Lung (tissue), 16 donors: Measurements from ENCODE around the gene DENND5B. TPM values are rescaled to one million over a fixed set of nuclear protein-coding genes. Genes with fewer than 3 reads are reported as not detected.

ENCODE experiments used
- ATAC-seq: fragments of 200-7000 bp; cut with Tn5 transposase; one replicate; pipeline ENCODE4 v1.9.1; 2020; ENCODE audit warnings: moderate number of reproducible peaks; ENCODE audit not compliant: insufficient read depth, low FRiP score
- DNase-seq, 3 donors: peaks; one replicate each; pipeline ENCODE4 v3.0.0-alpha.2; 2013 to 2017
- H3K27ac ChIP-seq, 2 donors: one replicate each; pipeline ENCODE4 v1.5.1; 2013; ENCODE audit warnings: mild to moderate bottlenecking in 2 of 2, moderate library complexity in 2 of 2, control low read depth in 1 of 2, inconsistent platforms in 1 of 2, low read depth in 1 of 2, low read length in 1 of 2
- H3K27me3 ChIP-seq, 3 donors: one replicate each; pipeline ENCODE4 v1.5.1; 2013; ENCODE audit warnings: low read length in 2 of 3; ENCODE audit not compliant: control insufficient read depth in 3 of 3, insufficient read depth in 3 of 3
- H3K36me3 ChIP-seq, 4 donors: one replicate each; pipeline ENCODE4 v1.5.1; 2013; ENCODE audit warnings: low read length in 4 of 4, mild to moderate bottlenecking in 1 of 4, moderate library complexity in 1 of 4; ENCODE audit not compliant: control insufficient read depth in 4 of 4, insufficient read depth in 4 of 4
- H3K4me1 ChIP-seq, 5 donors: one replicate each; pipeline ENCODE4 v1.5.1; 2013; ENCODE audit warnings: low read length in 5 of 5, mild to moderate bottlenecking in 2 of 5, moderate library complexity in 1 of 5; ENCODE audit not compliant: control insufficient read depth in 5 of 5, insufficient read depth in 5 of 5
- H3K4me3 ChIP-seq: one replicate; pipeline ENCODE4 v1.5.1; 2013; ENCODE audit warnings: mild to moderate bottlenecking, control low read depth, moderate library complexity
- H3K9ac ChIP-seq, 2 donors: one replicate each; pipeline ENCODE4 v1.5.1; 2013; ENCODE audit warnings: low read length in 2 of 2, control low read depth in 1 of 2; ENCODE audit not compliant: insufficient read depth in 1 of 2
- H3K9me3 ChIP-seq, 4 donors: one replicate each; pipeline ENCODE4 v1.5.1; 2013; ENCODE audit warnings: low read length in 3 of 4, mild to moderate bottlenecking in 1 of 4, moderate library complexity in 1 of 4; ENCODE audit not compliant: control insufficient read depth in 4 of 4, insufficient read depth in 3 of 4
- WGBS, 2 donors: extraction: QIAGEN DNeasy Blood & Tissue Kit; methylation state at CpG; one replicate each; pipeline ENCODE4 v1.1.7; 2013; 5-methylcytosine and 5-hydroxymethylcytosine counted together
- long read RNA-seq, 5 donors: transcript quantifications; one replicate each; lab custom pipeline, GENCODE V29; 2026
- polyA plus RNA-seq, 2 donors: library from polyadenylated mRNA; stranded (reverse); fragments of 200-250 nt; gene quantifications; one replicate each; pipeline ENCODE4 v1.2.1, GENCODE V29; 2013
- total RNA-seq, 2 donors: library from RNA; depleted of rRNA in 1 of 2; stranded (reverse); fragments of >200 nt in 1 of 2; gene quantifications; one replicate each; pipeline ENCODE4 v1.2.1, GENCODE V29; 2014 to 2021
- TF ChIP-seq, protein P1 (sequence below): IDR thresholded peaks from 2 replicates; pipeline ENCODE4 v1.5.1; 2012; ENCODE audit warnings: mild to moderate bottlenecking; ENCODE audit errors: control extremely low read depth, extremely low read depth
- donor health status: control.
- donor health status: control.
- donor health status: Bipolar disorder and iron deficiency.
- donor health status: healthy.
- donor health status: DM: yes; HTN: yes; CAD: no.

DENND5B gene
- total RNA-seq (10 to 100 TPM in 1 of 2 donors, 1 to 10 TPM in 1; 5.5 to 15.7 TPM), polyA plus RNA-seq (1 to 10 TPM; 1.2 to 1.8 TPM)
- long read RNA-seq, donor 1, result 0 reads
- long read RNA-seq, donor 2, result 0 reads
- long read RNA-seq, donor 3, result 0 reads
- long read RNA-seq, donor 4, result 0 reads
- long read RNA-seq, donor 5, full-length matches to known transcripts, result 1 of 1 reads
- long read RNA-seq, donor 5, partial matches to known transcripts, result 0 of 1 reads
- long read RNA-seq, donor 5, other reads (novel, unspliced or antisense), result 0 of 1 reads

GRCh38 chr12:31590642-31591379 is at the start of gene DENND5B:
TSS of gene DENND5B (minus strand) at chr12:31591136. CDS start at chr12:31590832, 304 bp downstream.
- DNase-seq (peak; percentile 84 to 94 (median 87)), ATAC-seq (peak; percentile 46)
- Histone ChIP-seq H3K4me3 (peak within 1 kb of the TSS; percentile 89), H3K36me3 (no peaks in the 10 kb centered on the region), H3K4me1 (peaks cover 0 to 12% (median 2%) of the 10 kb centered on the region in 5 donors), H3K27ac (peak within 1 kb of the TSS; percentile 89 to 100), H3K9me3 (no peaks in the 10 kb centered on the region), H3K27me3 (no peaks in the 10 kb centered on the region), H3K9ac (peak within 1 kb of the TSS; percentile 63 to 81)
- 0 to 1% methylated on average over 63 to 117 of the region's 117 CpGs for WGBS, 2 donors
- TF ChIP-seq, protein P1, sequence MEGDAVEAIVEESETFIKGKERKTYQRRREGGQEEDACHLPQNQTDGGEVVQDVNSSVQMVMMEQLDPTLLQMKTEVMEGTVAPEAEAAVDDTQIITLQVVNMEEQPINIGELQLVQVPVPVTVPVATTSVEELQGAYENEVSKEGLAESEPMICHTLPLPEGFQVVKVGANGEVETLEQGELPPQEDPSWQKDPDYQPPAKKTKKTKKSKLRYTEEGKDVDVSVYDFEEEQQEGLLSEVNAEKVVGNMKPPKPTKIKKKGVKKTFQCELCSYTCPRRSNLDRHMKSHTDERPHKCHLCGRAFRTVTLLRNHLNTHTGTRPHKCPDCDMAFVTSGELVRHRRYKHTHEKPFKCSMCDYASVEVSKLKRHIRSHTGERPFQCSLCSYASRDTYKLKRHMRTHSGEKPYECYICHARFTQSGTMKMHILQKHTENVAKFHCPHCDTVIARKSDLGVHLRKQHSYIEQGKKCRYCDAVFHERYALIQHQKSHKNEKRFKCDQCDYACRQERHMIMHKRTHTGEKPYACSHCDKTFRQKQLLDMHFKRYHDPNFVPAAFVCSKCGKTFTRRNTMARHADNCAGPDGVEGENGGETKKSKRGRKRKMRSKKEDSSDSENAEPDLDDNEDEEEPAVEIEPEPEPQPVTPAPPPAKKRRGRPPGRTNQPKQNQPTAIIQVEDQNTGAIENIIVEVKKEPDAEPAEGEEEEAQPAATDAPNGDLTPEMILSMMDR, result no peak

DNA sequence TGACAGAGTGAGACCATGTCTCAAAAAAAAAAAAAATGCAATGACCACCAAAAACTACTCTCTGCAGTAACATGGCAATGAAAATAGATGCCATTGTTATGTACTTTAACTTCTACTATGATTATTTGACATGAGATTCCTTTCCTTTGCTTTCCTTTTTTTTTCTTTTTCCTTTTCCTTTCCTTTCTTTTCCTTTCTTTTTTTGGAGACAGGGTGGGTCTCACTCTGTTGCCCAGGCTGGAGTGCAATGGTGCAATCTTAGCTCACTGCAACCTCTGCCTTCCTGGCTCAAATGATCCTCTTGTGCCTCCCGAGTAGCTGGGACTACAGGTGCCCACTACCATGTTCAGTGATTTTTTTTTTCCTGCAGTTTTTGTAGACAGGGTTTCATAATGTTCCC is 43.7 kb upstream of the DENND5B start:
- no peaks in the 10 kb centered on the region for H3K9me3 ChIP-seq
- no peaks in the 10 kb centered on the region for H3K27me3 ChIP-seq
- WGBS, 2 donors, result 63 to 81% methylated on average over 1 of the region's 1 CpG
- H3K4me1 ChIP-seq, result peaks cover 0 to 7% (median 0%) of the 10 kb centered on the region in 5 donors
- no peak overlapping the region for H3K27ac ChIP-seq
- H3K4me3 ChIP-seq, result no peak overlapping the region
- DNase-seq, result no peak
- no peaks in the 10 kb centered on the region for H3K36me3 ChIP-seq
- no peak for ATAC-seq
- no peak overlapping the region for H3K9ac ChIP-seq
- TF ChIP-seq, protein P1, result no peak

- WGBS, 2 donors, result 94 to 96% methylated on average over 4 of the region's 4 CpGs
- TF ChIP-seq, protein P1, result no peak
- no peaks in the 10 kb centered on the region for H3K36me3 ChIP-seq
These were observed 42.5 kb upstream of the DENND5B start for GRCh38 chr12:31633464-31633863.

More at GRCh38 chr12:31633464-31633863, 42.5 kb upstream of the DENND5B start:
- no peak for DNase-seq
- H3K4me3 ChIP-seq, result no peak overlapping the region
- no peak for ATAC-seq
- no peaks in the 10 kb centered on the region for H3K9me3 ChIP-seq
- H3K9ac ChIP-seq, result no peak overlapping the region
- H3K4me1 ChIP-seq, result peaks cover 0 to 13% (median 0%) of the 10 kb centered on the region in 5 donors
- no peaks in the 10 kb centered on the region for H3K27me3 ChIP-seq
- H3K27ac ChIP-seq, result no peak overlapping the region
